HFFc6 (cell line): ENCODE data around the gene EPB41. TPM values are rescaled to one million over a fixed set of nuclear protein-coding genes. Genes with fewer than 3 reads are reported as not detected.
A peak's percentile ranks its signal among the peaks of the same experiment; 100 is the strongest.
"Not testable (repeated sequence)": the region's sequence is repeated elsewhere in the genome, so short reads cannot be mapped to it uniquely, and the experiment has no call there.

Source experiments
- DNase-seq: peaks from one replicate; pipeline ENCODE4 v3.0.0-alpha.2; 2018
- H3K27ac Mint-ChIP-seq: 2 replicates; pipeline ENCODE4 v1.8.0; 2020; ENCODE audit warnings: mild to moderate bottlenecking, mixed read lengths
- H3K27me3 Mint-ChIP-seq: 2 replicates; pipeline ENCODE4 v1.8.0; 2021; ENCODE audit warnings: mild to moderate bottlenecking, moderate library complexity, mixed read lengths; ENCODE audit not compliant: insufficient read depth
- H3K36me3 Mint-ChIP-seq: 2 replicates; pipeline ENCODE4 v1.8.0; 2021; ENCODE audit warnings: low read depth, mixed read lengths
- H3K4me1 Mint-ChIP-seq: 2 replicates; pipeline ENCODE4 v1.8.0; 2020; ENCODE audit warnings: low read depth, mixed read lengths
- H3K4me3 Mint-ChIP-seq: 2 replicates; pipeline ENCODE4 v1.8.0; 2020; ENCODE audit warnings: mild to moderate bottlenecking, moderate library complexity, mixed read lengths
- H3K9me3 Mint-ChIP-seq: 2 replicates; pipeline ENCODE4 v1.8.0; 2020; ENCODE audit warnings: mild to moderate bottlenecking, mixed read lengths
- total RNA-seq, 6 experiments: library from RNA; stranded (reverse); fragmentation: NEBNext Ultra II Directional; extraction: Animal tissue kit (Norgen Biotek cat#: 25700); gene quantifications; 2 replicates in 1 of 6; 3 replicates in 5 of 6; pipeline ENCODE4 v1.2.3, GENCODE V29; 2021
- TF ChIP-seq, protein P1 (sequence below): fragments of 200-600 bp; sonication (generic); IDR thresholded peaks from 2 replicates; pipeline ENCODE4 v1.5.0; 2021; ENCODE audit warnings: antibody characterized with exemption, mild to moderate bottlenecking

The EPB41 gene
- total RNA-seq, 6 experiments from 2014 or later = 2.4 to 8.8 (median 3.4) TPM

DNA sequence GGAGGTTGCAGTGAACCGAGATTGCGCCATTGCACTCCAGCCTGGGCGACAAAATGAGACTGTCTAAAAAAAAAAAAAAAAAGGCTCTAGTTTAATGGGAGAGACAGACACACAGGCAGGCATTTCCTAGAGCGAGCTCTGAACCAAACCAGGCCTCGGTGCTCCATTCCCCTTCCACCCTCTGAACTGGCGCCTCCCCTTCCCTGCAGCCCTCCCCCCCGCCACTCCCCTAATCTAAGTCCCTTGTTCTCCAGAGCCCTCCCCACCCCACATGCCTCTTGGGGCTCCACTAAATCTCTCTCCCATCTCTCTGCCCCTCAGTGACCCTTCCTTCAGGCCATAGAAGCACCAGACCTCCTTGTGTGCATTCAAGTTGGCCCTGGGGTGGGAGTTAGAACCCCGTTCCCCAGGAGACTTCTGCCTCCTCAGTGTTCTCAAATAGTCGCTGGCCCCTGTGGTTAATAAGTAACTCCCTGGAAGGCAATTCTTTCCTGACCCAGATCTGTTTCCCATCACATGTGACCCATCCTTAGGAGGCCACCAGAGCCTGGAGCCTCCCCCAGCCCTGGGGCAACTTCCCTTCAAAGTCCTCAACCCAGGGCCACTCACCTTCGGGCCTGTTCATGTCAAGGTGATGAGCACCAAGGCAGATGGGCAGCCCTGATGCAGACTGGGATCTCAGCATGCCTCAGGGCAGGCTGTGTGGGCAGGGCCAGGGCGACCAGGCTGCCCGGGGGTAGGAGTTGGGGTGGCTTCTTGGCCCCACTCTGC lies 42.6 kb upstream of the EPB41 start:
- H3K4me3 Mint-ChIP-seq = no peak overlapping the region
- H3K27me3 Mint-ChIP-seq = peaks cover 31% of the 10 kb centered on the region
- H3K4me1 Mint-ChIP-seq = no peaks in the 10 kb centered on the region
- no peak overlapping the region for H3K27ac Mint-ChIP-seq
- H3K9me3 Mint-ChIP-seq = no peaks in the 10 kb centered on the region
- TF ChIP-seq, protein P1, sequence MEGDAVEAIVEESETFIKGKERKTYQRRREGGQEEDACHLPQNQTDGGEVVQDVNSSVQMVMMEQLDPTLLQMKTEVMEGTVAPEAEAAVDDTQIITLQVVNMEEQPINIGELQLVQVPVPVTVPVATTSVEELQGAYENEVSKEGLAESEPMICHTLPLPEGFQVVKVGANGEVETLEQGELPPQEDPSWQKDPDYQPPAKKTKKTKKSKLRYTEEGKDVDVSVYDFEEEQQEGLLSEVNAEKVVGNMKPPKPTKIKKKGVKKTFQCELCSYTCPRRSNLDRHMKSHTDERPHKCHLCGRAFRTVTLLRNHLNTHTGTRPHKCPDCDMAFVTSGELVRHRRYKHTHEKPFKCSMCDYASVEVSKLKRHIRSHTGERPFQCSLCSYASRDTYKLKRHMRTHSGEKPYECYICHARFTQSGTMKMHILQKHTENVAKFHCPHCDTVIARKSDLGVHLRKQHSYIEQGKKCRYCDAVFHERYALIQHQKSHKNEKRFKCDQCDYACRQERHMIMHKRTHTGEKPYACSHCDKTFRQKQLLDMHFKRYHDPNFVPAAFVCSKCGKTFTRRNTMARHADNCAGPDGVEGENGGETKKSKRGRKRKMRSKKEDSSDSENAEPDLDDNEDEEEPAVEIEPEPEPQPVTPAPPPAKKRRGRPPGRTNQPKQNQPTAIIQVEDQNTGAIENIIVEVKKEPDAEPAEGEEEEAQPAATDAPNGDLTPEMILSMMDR = no peak
- H3K36me3 Mint-ChIP-seq = no peaks in the 10 kb centered on the region
- DNase-seq = no peak

DNA sequence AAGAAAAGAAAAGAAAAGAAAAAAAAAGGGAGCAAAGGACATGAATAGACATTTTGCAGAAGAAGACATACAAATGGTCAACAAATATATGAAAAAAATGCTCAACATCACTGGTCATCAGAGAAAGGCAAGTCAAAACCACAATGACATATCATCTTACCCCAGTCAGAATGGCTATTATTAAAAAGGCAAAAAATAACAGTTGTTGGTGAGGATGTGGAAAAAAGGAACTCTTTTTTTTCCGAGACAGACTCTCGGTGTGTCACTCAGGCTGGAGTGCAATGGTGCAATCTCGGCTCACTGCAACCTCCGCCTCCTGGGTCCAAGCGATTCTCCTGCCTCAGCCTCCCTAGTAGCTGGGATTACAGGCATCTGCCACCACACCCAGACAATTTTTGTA lies 39.2 kb upstream of the EPB41 start:
- not testable (repeated sequence) for H3K36me3 Mint-ChIP-seq, H3K4me3 Mint-ChIP-seq, DNase-seq, H3K27ac Mint-ChIP-seq, H3K4me1 Mint-ChIP-seq, H3K9me3 Mint-ChIP-seq
- H3K27me3 Mint-ChIP-seq = peaks cover 26% of the 10 kb centered on the region

GRCh38 chr1:28877132-28877781 lies 37.1 kb upstream of the EPB41 start:
- Mint-ChIP-seq H3K9me3 (no peaks in the 10 kb centered on the region), H3K36me3 (no peaks in the 10 kb centered on the region), H3K27ac (no peak overlapping the region), H3K27me3 (peaks cover 9% of the 10 kb centered on the region), H3K4me3 (no peak overlapping the region), H3K4me1 (peaks cover 6% of the 10 kb centered on the region)
- DNase-seq = peak; percentile 55
- TF ChIP-seq, protein P1 = peak; percentile 97

DNA sequence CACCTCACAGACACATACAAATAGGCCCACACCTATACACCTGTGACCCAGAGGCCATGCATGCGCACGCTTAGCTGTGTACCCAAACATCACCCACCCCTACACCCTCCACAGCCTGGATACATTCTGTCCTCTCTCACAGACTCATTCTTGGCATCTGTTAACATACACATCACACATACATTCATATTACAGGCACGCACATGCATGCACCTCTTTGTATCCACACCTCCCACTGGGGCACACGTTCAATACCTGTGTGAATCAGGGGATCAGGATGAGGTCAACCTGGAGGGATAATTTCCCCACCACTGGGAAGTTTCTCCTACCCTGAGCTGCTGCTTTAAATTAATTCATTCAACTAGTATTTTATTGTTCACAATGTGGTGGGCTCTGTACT lies 35.6 kb upstream of the EPB41 start:
- no peak overlapping the region for H3K4me3 Mint-ChIP-seq
- DNase-seq = no peak
- no peak overlapping the region for H3K27ac Mint-ChIP-seq
- peaks cover 3% of the 10 kb centered on the region for H3K27me3 Mint-ChIP-seq
- no peaks in the 10 kb centered on the region for H3K36me3 Mint-ChIP-seq
- no peaks in the 10 kb centered on the region for H3K9me3 Mint-ChIP-seq
- H3K4me1 Mint-ChIP-seq = peaks cover 15% of the 10 kb centered on the region
- TF ChIP-seq, protein P1 = no peak

- TF ChIP-seq, protein P1 = peak; percentile 93
- Mint-ChIP-seq H3K4me3 (no peak overlapping the region), H3K27me3 (peaks cover 6% of the 10 kb centered on the region), H3K9me3 (no peaks in the 10 kb centered on the region), H3K27ac (peak overlapping the region; percentile 38), H3K4me1 (peaks cover 39% of the 10 kb centered on the region), H3K36me3 (no peaks in the 10 kb centered on the region)
- DNase-seq = peak; percentile 86
Observed at GRCh38 chr1:28882009-28882628, 32.2 kb upstream of the EPB41 start.

DNA sequence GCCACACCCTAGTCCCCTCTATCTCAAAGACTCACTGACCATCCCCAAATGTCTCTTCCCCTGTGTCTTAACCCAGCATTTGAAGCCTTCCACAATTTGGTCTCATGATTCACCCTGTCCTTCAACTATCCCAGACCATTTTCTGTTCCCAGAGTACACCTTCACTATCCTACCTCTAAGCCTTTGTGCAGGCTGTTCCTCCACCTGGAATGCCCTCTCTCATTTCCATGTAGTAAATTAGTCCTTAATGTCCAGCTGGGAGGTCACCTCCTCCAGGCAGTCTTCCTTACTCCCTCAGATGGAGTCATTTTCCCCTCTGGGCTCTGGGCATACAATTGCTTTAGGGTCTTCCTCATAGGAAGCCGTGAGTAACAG lies 31.1 kb upstream of the EPB41 start:
- peaks cover 9% of the 10 kb centered on the region for H3K27me3 Mint-ChIP-seq
- TF ChIP-seq, protein P1 = no peak
- H3K27ac Mint-ChIP-seq = peak overlapping the region; percentile 14; the same call in 1 of the 2 replicates
- no peaks in the 10 kb centered on the region for H3K36me3 Mint-ChIP-seq
- no peaks in the 10 kb centered on the region for H3K9me3 Mint-ChIP-seq
- no peak overlapping the region for H3K4me3 Mint-ChIP-seq
- H3K4me1 Mint-ChIP-seq = peaks cover 46% of the 10 kb centered on the region
- no peak for DNase-seq
